GM18505 (cell line): ENCODE data around the gene NFAM1.

Experiments used
- ATAC-seq: cut with Tn5 transposase; IDR thresholded peaks from one replicate; pipeline ENCODE4 v1.9.1; 2021; ENCODE audit not compliant: unreplicated experiment
- POLR2A ChIP-seq: IDR thresholded peaks from 4 replicates; pipeline ENCODE4 v1.6.1; 2011; ENCODE audit warnings: borderline replicate concordance; ENCODE audit not compliant: insufficient read depth, insufficient read length; ENCODE audit errors: extremely low read depth

The NFAM1 gene

DNA sequence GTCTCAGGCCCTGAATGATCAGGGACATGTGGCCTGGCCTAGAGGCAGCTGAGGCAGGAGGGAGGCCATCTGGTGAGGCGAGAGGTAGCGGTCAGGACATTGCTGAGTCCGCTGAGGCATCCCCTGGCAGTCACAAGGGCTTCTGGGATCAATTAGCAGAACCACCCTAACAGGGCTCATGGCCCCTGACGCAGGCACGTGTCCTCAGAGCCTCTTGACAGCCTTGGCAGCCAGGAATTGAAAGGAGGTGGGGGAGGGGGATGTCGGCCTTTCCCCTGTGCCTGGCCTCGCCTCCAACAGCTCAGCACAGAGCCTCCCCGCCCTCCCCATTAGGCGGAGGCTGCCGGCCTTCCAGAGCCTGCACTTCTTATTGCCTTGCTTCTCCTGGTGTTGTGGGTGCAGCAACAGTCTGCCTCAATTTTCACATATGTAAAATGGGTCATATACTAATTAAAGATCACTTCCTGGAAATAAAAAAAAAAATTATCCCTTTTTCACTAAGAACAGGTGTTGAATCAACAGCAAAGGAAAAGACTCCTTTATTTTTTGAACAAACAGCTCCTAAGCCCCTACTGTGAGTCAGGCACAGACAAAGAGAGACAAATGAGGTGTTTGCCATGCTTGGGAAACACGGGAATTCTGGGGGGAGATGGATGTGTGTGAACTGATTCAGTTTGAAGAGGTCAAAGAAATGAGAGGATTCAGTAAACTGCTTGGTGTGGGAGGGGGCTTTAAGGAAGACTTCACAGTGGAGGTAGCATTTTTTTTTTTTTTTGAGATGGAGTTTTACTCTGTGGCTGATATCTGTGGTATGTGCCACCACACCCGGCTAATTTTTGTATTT, 55.3 kb downstream of the NFAM1 start:
- TF ChIP-seq POLR2A, result no peak
- no peak for ATAC-seq

DNA sequence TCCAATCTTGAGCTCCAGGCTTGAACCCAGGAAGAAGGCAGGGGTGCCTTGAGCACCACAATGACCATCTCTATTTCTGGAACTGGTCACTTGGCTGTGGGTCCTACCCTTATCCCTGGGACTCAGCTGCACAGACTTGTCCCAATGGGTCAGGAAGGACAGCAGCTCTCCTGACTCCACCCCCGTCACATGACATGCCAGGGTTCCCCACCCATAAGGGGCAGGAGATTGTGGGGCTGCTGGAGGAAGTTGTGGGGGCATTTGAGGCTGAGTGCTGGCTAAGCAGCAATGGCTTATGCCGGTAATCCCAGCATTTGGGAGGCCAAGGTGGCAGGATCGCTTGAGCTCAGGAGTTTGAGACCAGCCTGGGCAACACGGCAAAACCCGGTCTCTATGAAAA, 56.2 kb downstream of the NFAM1 start:
- no peak for TF ChIP-seq POLR2A
- no peak for ATAC-seq

DNA sequence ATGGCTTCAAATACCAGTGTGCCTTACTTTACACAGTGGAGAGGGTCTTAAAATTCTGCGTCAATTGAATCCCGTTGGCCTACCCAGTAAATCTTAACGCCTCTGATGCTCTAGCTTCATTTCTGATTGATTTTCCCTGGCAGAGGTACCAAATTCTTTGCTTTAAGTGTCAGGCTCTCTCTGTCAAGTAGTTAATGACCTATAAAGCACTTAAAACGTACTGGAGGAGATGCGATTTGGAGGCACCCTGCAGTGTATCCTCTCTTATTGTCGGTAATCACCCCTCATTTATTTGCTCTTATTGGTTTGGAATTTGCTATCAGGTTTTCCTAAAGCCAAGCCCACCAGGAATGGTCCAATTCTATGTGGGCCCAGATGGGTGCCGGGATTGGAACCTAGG, 59.2 kb downstream of the NFAM1 start:
- no peak for ATAC-seq
- TF ChIP-seq POLR2A, result no peak

DNA sequence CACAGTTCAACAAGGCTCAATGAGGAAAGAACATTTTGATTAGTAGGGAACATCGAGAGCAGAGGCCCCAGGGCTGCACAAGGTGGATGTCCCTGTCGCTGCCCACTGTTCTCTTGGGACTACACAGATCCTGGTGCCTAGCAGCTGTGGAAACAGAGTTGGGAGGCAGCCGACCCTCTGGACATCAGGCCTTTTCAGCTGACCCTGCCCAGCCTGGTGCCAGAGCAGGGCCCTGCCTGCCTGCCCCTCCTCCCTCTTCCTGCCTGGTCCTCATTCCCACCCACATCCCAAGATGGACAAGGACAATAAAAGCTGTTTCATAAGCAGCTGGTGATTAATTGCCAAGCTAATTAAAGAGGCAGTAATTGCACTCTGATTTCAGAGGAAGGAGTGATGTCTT, 60.7 kb downstream of the NFAM1 start:
- TF ChIP-seq POLR2A, result no peak
- no peak for ATAC-seq

DNA sequence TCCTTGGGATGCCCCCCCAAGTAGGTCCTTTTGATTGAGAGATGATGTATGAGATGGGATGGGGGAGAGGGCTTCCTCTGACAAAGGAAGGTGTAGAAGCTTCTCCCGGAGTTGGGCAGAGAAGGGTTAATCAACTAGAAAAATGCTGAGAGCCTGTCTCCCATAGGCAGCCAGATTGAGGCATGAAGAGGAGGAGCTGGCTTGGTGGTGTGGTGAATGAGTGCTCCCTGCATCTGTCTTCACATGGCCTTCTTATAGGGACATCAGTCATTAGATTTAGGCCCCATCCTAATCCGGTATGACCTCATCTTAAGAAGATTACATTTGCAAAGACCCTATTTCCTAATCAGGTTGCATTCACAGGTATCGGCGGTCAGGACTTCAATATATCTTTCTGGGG, 61.1 kb downstream of the NFAM1 start:
- no peak for ATAC-seq

DNA sequence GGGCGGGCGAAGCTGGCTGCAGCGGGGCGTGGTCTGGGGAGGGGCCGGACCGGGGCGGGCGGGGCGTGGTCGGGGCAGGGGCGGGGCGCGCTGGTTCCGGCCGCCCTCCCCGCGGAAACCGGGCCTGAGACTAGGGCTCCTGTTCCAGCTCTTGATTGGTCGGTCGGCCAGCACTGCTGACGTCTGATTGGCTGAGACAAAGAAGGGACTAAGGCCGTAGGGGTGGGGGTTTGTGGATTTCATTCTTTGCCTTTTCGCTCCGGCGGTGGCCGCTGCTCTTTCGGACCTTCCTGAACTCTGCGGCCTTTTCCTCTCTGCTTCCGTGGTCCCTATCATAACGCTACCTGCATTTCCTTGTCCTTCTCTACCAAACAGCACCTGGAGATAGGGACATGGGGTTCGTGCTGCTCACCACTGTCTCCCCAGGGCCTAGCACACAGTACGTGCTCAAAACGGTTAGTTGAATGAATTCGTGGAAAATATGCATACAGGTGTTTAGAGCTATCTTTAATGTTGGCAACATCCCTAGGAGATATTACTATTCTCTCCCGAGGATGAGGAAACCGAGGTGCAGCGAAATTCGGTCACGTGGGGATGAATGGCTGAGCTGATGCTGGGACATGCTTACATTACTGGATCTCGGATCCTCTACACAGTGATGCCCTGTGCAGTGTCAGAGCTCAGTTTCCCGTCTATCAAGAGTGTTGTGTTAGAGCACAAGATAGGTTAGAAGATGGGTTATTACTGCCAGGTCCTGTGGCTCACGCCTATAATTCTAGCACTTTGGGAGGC, 62.8 kb downstream of the NFAM1 start:
- TF ChIP-seq POLR2A, result peak; percentile 62
- ATAC-seq, result peak; percentile 82

More for the DNA sequence above, 61.1 kb downstream of the NFAM1 start:
- no peak for TF ChIP-seq POLR2A

DNA sequence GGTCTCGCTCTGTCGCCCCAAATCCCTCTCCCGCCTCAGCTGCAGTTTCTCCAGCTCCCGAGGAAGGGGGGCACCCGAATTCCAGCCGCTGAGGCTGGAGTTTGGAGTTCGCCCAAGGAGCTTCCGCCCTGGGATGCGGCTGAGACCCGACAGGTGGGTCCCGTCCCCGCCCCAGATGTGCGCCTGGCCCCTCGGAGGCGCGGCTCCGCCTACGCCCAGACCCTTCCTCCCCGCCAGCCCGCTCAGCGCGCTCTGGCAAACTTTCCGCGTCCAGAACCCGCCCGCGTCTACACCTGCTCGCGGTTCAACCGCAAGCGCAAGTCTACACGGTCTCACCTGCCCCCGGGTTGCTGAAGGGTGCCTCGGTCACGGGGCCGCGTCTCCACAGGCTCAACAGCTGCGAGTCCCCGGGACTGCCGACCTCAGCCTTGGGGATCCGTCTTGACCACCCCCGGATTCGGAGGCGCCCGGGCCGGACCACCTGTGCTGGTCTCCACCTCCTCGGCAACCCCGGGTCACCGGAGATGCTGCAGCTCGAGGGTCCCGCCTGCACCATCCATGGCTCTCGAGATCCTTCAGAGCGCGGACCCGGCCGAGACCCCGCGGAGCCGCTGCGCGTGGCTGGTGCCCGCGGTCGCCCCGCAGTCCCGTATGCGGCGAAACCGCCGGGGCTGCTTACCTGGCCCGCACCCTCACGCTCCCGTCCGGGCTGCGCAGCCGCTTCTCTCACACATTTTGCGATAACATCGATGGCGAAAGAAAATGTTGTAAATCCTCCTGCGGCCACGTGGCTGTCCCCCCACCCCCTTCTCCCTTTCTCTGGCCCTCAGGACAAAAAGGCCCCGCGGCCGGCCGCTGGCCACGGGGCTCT, 63.6 kb downstream of the NFAM1 start:
- TF ChIP-seq POLR2A, result no peak
- ATAC-seq, result peak; percentile 28

DNA sequence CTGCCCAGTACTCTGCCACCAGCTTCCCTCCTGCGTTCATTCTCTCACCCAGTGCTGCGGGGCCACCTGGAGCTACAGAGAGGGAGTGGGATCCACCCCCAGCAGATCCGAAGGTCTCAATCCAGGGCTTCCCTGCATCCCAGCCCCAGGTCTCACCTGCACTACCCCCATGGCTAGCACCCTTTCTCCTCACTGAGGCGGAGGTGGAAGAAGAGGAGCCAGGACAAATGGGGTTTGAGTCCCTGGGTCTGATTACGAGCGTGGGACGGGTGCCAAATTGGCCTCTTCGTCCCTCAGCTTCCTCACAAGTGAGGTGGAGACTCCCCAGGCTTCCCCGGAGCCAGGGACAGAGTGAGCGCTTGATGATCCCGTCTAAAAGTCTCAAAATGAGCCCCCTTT, 64.2 kb downstream of the NFAM1 start:
- no peak for TF ChIP-seq POLR2A
- ATAC-seq, result no peak

DNA sequence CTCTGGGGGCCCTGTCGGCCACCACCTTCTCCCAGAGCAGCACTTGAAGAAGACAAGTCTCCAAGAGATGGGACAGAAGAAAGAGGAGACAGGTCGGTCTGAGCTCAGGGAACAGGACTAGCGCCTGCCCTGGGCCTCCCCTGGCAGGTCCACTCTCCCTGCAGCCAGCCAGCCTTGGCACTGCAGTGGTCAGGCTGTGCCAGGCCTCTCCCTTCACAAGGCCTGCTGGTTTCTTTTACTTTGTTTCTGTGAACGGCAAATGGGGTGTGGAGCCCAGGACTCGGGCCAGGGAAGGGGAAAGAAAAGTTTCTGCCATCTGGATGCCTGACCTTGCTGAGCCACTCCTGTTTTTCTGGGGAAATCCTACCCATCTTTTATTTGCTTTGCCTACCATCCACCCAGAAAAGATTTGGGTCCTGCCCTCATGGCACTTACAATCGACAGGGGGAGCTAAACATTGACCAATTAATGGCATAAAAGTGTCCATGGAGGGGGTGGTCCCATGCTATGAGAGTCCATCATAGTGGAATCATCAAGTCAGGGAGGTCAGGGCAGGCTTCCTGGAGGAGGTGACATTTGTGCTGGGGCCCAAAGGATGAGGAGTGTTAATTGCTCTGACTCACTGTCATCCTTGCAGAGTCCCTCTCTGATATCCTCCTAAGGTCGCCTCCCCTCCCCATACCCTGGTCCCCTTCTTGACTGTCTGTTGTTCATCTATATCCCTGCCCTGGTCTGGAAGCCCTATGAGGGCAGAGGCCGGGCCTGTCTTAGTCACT, 65.2 kb downstream of the NFAM1 start:
- no peak for ATAC-seq

GRCh38 chr22:42365942-42366695, 66.1 kb downstream of the NFAM1 start:
- no peak for ATAC-seq
- TF ChIP-seq POLR2A, result no peak

More for the DNA sequence above, 65.2 kb downstream of the NFAM1 start:
- TF ChIP-seq POLR2A, result no peak

DNA sequence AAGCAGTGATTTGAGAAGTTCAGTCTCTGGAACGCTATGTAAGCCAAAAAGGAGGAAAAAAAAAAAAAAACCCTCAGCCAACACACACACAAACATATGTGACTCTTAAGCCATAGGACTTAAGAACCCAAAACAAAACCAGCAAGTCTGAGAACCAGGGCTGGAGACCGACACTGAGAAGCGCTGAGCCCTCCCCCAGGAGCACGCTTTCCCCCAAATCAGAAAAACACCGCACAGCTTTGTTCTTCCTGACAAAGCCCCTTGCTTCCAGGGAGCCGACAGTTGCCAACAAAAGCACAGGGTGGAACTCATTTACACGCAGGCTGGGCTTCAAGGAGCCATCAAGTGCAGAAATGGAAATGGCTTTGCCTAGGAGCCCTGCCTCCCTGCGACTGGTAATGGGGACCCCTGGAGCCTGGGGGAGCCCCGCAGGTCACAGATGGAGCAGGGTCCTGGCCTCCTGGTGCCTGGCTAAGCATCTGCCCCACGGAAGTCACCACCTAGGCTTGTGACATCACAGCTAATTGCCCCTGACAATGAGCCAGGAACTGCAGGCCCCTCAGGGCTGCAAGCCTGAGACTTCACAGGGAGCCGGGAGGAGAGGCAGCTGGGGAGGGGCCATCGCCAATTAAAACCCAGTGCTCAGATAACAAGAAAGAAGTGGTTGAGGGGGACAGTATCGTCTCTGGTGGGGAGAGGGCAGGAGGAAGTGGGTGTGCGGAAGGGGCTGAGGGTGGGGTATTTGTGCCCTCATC, 66.9 kb downstream of the NFAM1 start:
- ATAC-seq, result no peak
- TF ChIP-seq POLR2A, result no peak
